T follicular helper cell (primary cell): Measurements from ENCODE around the gene BRSK1.

Experiments used
- DNase-seq: peaks from one replicate; pipeline ENCODE4 v3.0.0-alpha.2; 2020; ENCODE audit warnings: low read depth

Gene BRSK1

GRCh38 chr19:55253842-55254624 lies 29.8 kb upstream of the BRSK1 start:
- DNase-seq = peak; percentile 54

GRCh38 chr19:55254625-55254977 lies 29.2 kb upstream of the BRSK1 start:
- no peak for DNase-seq

GRCh38 chr19:55255618-55256423 lies 28.0 kb upstream of the BRSK1 start:
- peak; percentile 18 for DNase-seq

GRCh38 chr19:55256562-55257460 lies 27.0 kb upstream of the BRSK1 start:
- no peak for DNase-seq

- DNase-seq = no peak
Observed at GRCh38 chr19:55257461-55258420, 26.1 kb upstream of the BRSK1 start.

GRCh38 chr19:55258476-55258827 lies 25.3 kb upstream of the BRSK1 start:
- peak; percentile 34 for DNase-seq

GRCh38 chr19:55258828-55259539 lies 24.8 kb upstream of the BRSK1 start, which contains the start of gene PPP6R1:
PPP6R1 (minus strand) TSS chr19:55259017; CDS start chr19:55247103, 11,914 bp downstream.
- peak; percentile 89 for DNase-seq

- DNase-seq = no peak
Observed at GRCh38 chr19:55259540-55260210, 24.1 kb upstream of the BRSK1 start.

GRCh38 chr19:55261671-55262126 lies 22.1 kb upstream of the BRSK1 start:
- DNase-seq = no peak

GRCh38 chr19:55262359-55262758 lies 21.4 kb upstream of the BRSK1 start:
- no peak for DNase-seq

- no peak for DNase-seq
Observed at GRCh38 chr19:55264531-55264930, 19.3 kb upstream of the BRSK1 start.

GRCh38 chr19:55265173-55265572 lies 18.6 kb upstream of the BRSK1 start:
- DNase-seq = no peak

GRCh38 chr19:55265723-55266386 lies 17.9 kb upstream of the BRSK1 start:
- DNase-seq = no peak

- no peak for DNase-seq
Observed at GRCh38 chr19:55266404-55266803, 17.4 kb upstream of the BRSK1 start.

- DNase-seq = no peak
Observed at GRCh38 chr19:55266840-55267239, 17.0 kb upstream of the BRSK1 start.

- no peak for DNase-seq
Observed at GRCh38 chr19:55269299-55269698, 14.5 kb upstream of the BRSK1 start.

GRCh38 chr19:55270172-55270942 lies 13.4 kb upstream of the BRSK1 start:
- DNase-seq = no peak

GRCh38 chr19:55272142-55272541 lies 11.7 kb upstream of the BRSK1 start:
- no peak for DNase-seq
